Uterus (tissue), 2 donors: ENCODE data around the gene EPS8L3.

Experiments
- CTCF ChIP-seq, 4 experiments: fragments of 200-600 bp in 2 of 4; fragments of 450-650 bp in 2 of 4; sonication (generic) in 2 of 4; IDR thresholded peaks; one replicate each; pipeline ENCODE4 v1.5.1; 2016 to 2019; ENCODE audit warnings: antibody characterized with exemption in 4 of 4, mild to moderate bottlenecking in 2 of 4, moderate library complexity in 1 of 4
- POLR2A ChIP-seq, 2 donors: fragments of 450-650 bp; IDR thresholded peaks; one replicate each; pipeline ENCODE4 v1.6.1; 2016; ENCODE audit warnings: antibody characterized with exemption in 2 of 2, mild to moderate bottlenecking in 1 of 2, moderate library complexity in 1 of 2

GRCh38 chr1:109770331-109771095, 6.8 kb upstream of the EPS8L3 start:
- no peak for TF ChIP-seq CTCF (IDR thresholded peaks at IDR 0.05)
- TF ChIP-seq POLR2A (IDR thresholded peaks at IDR 0.05) = no peak
